GM21717 (cell line): ENCODE measurements around the gene ATP5PB.
A peak's percentile ranks its signal among the peaks of the same experiment; 100 is the strongest.

Source experiments
- ATAC-seq: cut with Tn5 transposase; IDR thresholded peaks from one replicate; pipeline ENCODE4 v1.9.1; 2021; ENCODE audit warnings: mild to moderate bottlenecking, moderate library complexity; ENCODE audit not compliant: unreplicated experiment

Gene ATP5PB

GRCh38 chr1:111446546-111446945, 2.7 kb upstream of the ATP5PB start:
- no peak for ATAC-seq

GRCh38 chr1:111446967-111447892, 2.0 kb upstream of the ATP5PB start:
- ATAC-seq = no peak

GRCh38 chr1:111448482-111448917, 764 bp upstream of the ATP5PB start:
- ATAC-seq = peak; percentile 17

- ATAC-seq = no peak
Observed at GRCh38 chr1:111449703-111450017, 396 bp downstream of the ATP5PB start.

- ATAC-seq = no peak
Observed at GRCh38 chr1:111450185-111450584, 921 bp downstream of the ATP5PB start.

- no peak for ATAC-seq
Observed at GRCh38 chr1:111452581-111452980, 3.3 kb downstream of the ATP5PB start.

GRCh38 chr1:111453706-111454105, 4.4 kb downstream of the ATP5PB start:
- ATAC-seq = no peak

GRCh38 chr1:111454859-111455641, 5.8 kb downstream of the ATP5PB start:
- ATAC-seq = no peak

- ATAC-seq = no peak
Observed at GRCh38 chr1:111455642-111456031, 6.4 kb downstream of the ATP5PB start.

GRCh38 chr1:111461765-111462164, 12.5 kb downstream of the ATP5PB start:
- ATAC-seq = no peak

- no peak for ATAC-seq
Observed at GRCh38 chr1:111462370-111463028, 13.2 kb downstream of the ATP5PB start.

- ATAC-seq = no peak
Observed at GRCh38 chr1:111463029-111463683, 13.9 kb downstream of the ATP5PB start.

GRCh38 chr1:111465754-111466153, 16.5 kb downstream of the ATP5PB start:
- no peak for ATAC-seq

- ATAC-seq = no peak
Observed at GRCh38 chr1:111466480-111466879, 17.2 kb downstream of the ATP5PB start.

- no peak for ATAC-seq
Observed at GRCh38 chr1:111467865-111468716, 18.8 kb downstream of the ATP5PB start.

- ATAC-seq = no peak
Observed at GRCh38 chr1:111468717-111469100, 19.4 kb downstream of the ATP5PB start.

GRCh38 chr1:111469539-111469938, 20.3 kb downstream of the ATP5PB start:
- ATAC-seq = no peak

- ATAC-seq = no peak
Observed at GRCh38 chr1:111470596-111470995, 21.3 kb downstream of the ATP5PB start.

GRCh38 chr1:111471012-111471411, 21.7 kb downstream of the ATP5PB start:
- ATAC-seq = no peak

- no peak for ATAC-seq
Observed at GRCh38 chr1:111471538-111471937, 22.3 kb downstream of the ATP5PB start.
